ENCODE measurements around the gene NOP14. TPM values are rescaled to one million over a fixed set of nuclear protein-coding genes. Genes with fewer than 3 reads are reported as not detected.

The NOP14 gene
- total RNA-seq, 1 donor from 2014 or later = 17.2 TPM

GRCh38 chr4:2909583-2909982 is 53.6 kb downstream of the NOP14 start:
- TF ChIP-seq CTCF (IDR thresholded peaks at IDR 0.05; ENCODE audit: partially characterized antibody, unreplicated experiment) = no peak
- H3K27me3 Mint-ChIP-seq (ENCODE audit: unreplicated experiment) = peaks cover 2% of the 10 kb centered on the region
- no peaks in the 10 kb centered on the region for H3K4me1 Mint-ChIP-seq (ENCODE audit: low read depth, unreplicated experiment)
- H3K36me3 Mint-ChIP-seq (ENCODE audit: unreplicated experiment) = no peaks in the 10 kb centered on the region
- no peak overlapping the region for H3K27ac Mint-ChIP-seq (ENCODE audit: unreplicated experiment)
- H3K4me3 Mint-ChIP-seq (ENCODE audit: unreplicated experiment) = no peak overlapping the region
- H3K9me3 Mint-ChIP-seq (ENCODE audit: unreplicated experiment) = peaks cover 2% of the 10 kb centered on the region
- no peak for DNase-seq

GRCh38 chr4:2908686-2909085 is 54.5 kb downstream of the NOP14 start:
- no peak for TF ChIP-seq CTCF (IDR thresholded peaks at IDR 0.05; ENCODE audit: partially characterized antibody, unreplicated experiment)
- H3K27me3 Mint-ChIP-seq (ENCODE audit: unreplicated experiment) = peaks cover 2% of the 10 kb centered on the region
- peaks cover 2% of the 10 kb centered on the region for H3K9me3 Mint-ChIP-seq (ENCODE audit: unreplicated experiment)
- no peaks in the 10 kb centered on the region for H3K36me3 Mint-ChIP-seq (ENCODE audit: unreplicated experiment)
- H3K4me3 Mint-ChIP-seq (ENCODE audit: unreplicated experiment) = no peak overlapping the region
- no peaks in the 10 kb centered on the region for H3K4me1 Mint-ChIP-seq (ENCODE audit: low read depth, unreplicated experiment)
- no peak overlapping the region for H3K27ac Mint-ChIP-seq (ENCODE audit: unreplicated experiment)
- no peak for DNase-seq

GRCh38 chr4:2907706-2908293 is 55.4 kb downstream of the NOP14 start:
- no peak for DNase-seq
- Mint-ChIP-seq H3K27ac (ENCODE audit: unreplicated experiment) (no peak overlapping the region), H3K9me3 (ENCODE audit: unreplicated experiment) (peaks cover 2% of the 10 kb centered on the region), H3K27me3 (ENCODE audit: unreplicated experiment) (peaks cover 2% of the 10 kb centered on the region), H3K4me1 (ENCODE audit: low read depth, unreplicated experiment) (no peaks in the 10 kb centered on the region), H3K36me3 (ENCODE audit: unreplicated experiment) (no peaks in the 10 kb centered on the region), H3K4me3 (ENCODE audit: unreplicated experiment) (no peak overlapping the region)
- TF ChIP-seq CTCF (IDR thresholded peaks at IDR 0.05; ENCODE audit: partially characterized antibody, unreplicated experiment) = no peak

- Mint-ChIP-seq H3K36me3 (ENCODE audit: unreplicated experiment) (no peaks in the 10 kb centered on the region), H3K27ac (ENCODE audit: unreplicated experiment) (no peak overlapping the region), H3K9me3 (ENCODE audit: unreplicated experiment) (peaks cover 2% of the 10 kb centered on the region), H3K4me3 (ENCODE audit: unreplicated experiment) (no peak overlapping the region), H3K27me3 (ENCODE audit: unreplicated experiment) (peaks cover 2% of the 10 kb centered on the region), H3K4me1 (ENCODE audit: low read depth, unreplicated experiment) (no peaks in the 10 kb centered on the region)
- no peak for TF ChIP-seq CTCF (IDR thresholded peaks at IDR 0.05; ENCODE audit: partially characterized antibody, unreplicated experiment)
- no peak for DNase-seq
Measured at GRCh38 chr4:2907226-2907625, 56.0 kb downstream of the NOP14 start.

- H3K4me1 Mint-ChIP-seq (ENCODE audit: low read depth, unreplicated experiment) = no peaks in the 10 kb centered on the region
- H3K27me3 Mint-ChIP-seq (ENCODE audit: unreplicated experiment) = peaks cover 2% of the 10 kb centered on the region
- peaks cover 2% of the 10 kb centered on the region for H3K9me3 Mint-ChIP-seq (ENCODE audit: unreplicated experiment)
- no peak for TF ChIP-seq CTCF (IDR thresholded peaks at IDR 0.05; ENCODE audit: partially characterized antibody, unreplicated experiment)
- no peaks in the 10 kb centered on the region for H3K36me3 Mint-ChIP-seq (ENCODE audit: unreplicated experiment)
- H3K4me3 Mint-ChIP-seq (ENCODE audit: unreplicated experiment) = no peak overlapping the region
- H3K27ac Mint-ChIP-seq (ENCODE audit: unreplicated experiment) = no peak overlapping the region
- DNase-seq = no peak
Measured at GRCh38 chr4:2906218-2906617, 57.0 kb downstream of the NOP14 start.
